ENCODE measurements around the gene CACNA1G.

CACNA1G gene

DNA sequence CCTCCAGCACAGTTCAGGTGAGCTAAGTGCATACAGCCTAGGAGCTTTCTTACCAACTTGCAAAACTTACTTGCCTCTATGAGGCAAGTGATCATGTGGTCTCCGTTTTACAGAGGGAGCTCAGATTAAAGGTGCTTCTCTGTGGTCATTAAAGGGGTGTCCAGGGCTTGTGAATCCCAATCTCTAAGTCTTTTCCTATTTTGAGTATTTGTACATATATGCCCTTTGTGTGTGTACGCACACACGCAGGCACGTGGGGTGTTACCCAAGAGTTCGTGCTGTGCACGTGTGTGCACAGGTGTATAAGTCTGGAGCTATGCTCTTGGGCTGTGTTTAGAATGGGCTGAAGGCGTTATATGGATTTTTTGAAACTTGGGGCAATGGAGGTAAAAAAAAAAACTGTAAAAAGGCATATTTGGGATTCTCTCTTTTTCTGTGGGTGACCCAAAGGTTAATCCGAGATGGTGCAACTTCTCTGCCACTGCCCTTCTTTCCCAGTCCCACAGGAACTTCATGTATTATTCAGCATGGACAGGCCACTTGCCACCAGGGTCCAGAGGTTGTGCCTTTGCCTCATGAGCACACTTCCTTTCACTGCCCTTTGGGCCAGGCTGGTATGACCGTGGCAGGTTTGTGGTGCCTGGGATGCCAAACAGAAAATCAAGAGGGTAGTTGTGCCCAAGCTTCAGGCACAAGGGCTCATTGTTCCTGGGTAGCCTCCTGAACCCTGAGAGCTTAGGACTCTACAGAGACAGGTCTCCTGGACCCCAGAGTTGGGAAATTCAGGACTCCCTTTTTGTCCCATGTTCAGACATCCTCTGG is 75.7 kb downstream of the CACNA1G start:
- no peak for DNase-seq

DNA sequence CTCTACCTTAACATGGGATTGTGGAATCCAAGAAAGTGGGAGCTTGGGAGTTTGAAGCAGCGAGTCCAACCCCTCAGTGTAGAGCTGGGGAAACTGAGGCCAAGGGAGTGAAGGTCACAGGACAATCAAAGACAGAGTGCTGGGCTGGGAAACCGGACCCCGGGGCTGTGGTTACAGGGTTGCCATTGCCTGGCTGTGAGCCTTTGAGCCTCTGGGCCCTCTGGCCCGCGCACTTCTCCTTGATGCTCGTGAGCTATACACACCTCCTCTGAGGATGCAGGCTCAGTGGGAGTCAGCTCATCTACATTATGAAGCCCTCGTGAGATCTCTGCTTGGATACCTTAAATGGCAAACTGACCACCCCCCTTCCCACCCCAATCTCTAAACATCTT is 76.3 kb downstream of the CACNA1G start:
- no peak for DNase-seq

DNA sequence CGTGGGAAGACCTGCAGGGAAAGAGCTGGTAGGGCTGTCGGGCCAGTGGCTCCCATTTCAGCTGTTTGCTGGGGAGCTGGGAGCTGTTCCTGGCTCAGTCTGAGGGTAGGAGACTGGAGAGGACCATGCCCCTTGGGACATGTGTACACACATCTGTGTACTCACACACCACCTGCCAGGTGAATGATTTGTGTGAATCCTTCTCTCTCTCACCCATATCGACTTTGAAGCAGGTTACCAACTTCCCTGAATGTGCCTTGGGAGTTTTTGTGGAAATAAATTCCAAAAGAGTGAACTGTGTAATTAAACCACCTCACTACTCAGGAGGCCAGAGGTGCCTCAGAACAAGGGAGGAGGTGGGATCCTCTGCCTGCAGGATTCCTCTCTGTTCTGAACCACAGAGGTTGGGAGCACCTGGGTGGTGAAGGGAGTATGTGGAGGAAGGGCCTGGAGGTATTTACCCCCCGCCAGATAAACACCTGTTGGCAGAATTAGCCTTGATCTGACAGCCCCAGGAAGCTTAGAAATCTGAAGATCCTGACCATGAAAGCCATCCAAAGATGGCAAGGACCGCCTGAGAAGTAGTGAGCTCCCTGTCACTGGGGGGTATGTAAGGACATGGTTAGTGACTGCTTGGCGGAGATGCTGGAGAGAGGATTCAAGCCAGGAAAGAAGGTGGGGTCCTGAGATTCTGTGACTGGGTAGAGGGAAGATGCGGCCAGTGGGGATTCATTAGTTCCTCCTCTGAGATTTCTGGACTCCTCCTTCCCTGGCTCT is 77.5 kb downstream of the CACNA1G start:
- no peak for DNase-seq

DNA sequence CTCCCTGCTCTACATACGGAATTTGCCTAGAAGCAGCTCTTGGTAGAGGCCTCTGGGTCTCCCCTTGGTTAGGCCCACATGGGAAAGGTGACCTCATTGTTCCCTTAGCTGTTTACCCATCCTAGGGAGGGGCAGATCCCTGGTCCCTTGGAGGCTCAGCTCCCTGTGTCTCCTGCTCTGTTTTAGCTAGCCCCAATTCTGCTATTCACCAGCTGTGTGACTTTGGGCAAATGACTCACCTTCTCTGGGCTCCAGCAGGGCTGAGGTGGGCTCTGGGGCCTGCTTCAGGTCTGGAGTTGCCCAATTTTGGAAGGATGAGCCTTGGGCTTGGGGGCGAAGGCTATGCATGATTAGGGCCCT is 78.1 kb downstream of the CACNA1G start:
- DNase-seq, result no peak

DNA sequence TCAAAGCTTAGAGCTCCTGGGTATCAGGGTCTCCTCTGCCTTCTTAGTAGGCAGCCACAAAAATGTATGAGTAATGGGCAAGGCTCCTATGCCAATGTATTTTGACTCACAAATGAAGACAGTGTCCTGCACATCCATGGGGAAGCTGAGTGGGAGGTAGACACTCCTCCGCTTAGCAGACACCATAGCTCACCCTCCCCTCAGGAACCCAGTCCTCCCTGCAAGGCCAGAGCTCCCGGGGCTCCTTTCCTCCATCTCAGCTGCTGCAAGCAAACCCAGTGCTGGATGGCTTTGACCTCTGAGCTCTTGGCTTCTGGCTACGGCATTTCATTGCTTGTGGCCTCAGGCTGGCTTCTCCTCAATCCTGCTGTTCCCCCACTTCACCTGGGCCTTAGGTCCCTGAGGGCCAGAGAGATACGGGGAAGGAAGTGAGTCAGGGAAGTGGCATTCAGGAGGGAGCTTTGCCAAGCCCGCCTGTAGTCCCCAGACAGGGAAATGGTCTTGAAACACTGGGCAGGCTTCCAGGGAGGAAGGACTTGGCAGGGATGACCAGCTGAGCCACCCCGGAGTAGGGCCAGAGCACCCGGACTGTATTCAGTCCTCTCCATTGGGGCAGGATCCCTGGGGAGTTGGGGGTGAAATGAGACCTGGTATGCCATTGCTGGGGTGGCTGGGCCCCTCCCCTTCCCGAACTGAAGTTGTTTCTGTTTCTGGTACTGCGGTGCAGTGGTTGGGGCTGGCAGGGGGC is 78.6 kb downstream of the CACNA1G start:
- DNase-seq, result no peak

DNA sequence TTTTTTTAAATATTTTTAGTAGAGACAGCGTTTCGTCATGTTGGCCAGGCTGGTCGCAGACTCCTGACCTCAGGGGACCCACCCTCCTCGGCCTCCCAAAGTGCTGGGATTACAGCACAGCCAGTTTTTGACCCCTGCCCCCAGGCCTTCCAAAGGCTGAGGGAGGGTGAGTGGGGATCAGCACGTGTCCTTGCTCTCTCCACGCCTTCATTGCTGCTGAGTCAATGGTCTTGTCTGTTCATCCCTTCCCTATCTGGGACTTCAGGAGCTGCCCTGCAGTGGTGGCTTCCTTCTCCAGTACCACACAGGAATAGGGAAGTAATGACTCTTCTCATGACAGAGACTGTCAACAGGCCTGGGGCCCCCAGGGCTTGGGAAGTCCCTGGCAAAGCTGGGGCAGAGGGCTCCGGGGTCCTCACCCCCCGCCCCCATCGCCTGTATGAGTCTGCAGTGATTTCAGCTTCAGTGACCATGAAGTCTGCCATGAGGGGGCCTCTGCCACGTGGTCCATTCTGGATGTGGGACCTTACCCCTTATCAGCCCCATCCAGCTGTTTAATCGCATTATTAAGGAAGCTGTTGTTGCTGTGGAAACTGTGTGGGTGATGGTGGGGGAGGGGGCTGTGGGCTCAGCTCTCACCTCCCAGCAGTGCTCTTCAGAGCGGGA is 80.3 kb downstream of the CACNA1G start:
- DNase-seq, result no peak

DNA sequence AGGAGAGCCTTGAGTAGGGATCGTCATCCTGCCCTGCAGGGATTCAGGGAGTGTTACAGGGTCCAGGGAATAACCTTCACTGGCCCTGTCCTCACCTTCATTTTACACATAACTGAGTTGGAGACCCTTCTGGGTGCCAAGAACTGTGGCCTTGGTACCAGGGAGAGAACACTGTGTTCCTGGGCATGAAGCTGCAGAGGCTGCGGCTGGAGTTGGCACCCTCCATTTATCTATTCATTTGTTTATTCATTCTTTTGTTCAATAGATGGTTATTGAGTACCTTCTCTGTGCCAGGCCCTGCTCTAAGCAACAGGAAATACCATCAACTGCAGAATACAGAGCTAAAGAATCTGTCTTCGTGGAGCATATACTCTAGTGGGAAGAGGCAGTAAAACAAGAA is 80.8 kb downstream of the CACNA1G start:
- DNase-seq, result no peak

DNA sequence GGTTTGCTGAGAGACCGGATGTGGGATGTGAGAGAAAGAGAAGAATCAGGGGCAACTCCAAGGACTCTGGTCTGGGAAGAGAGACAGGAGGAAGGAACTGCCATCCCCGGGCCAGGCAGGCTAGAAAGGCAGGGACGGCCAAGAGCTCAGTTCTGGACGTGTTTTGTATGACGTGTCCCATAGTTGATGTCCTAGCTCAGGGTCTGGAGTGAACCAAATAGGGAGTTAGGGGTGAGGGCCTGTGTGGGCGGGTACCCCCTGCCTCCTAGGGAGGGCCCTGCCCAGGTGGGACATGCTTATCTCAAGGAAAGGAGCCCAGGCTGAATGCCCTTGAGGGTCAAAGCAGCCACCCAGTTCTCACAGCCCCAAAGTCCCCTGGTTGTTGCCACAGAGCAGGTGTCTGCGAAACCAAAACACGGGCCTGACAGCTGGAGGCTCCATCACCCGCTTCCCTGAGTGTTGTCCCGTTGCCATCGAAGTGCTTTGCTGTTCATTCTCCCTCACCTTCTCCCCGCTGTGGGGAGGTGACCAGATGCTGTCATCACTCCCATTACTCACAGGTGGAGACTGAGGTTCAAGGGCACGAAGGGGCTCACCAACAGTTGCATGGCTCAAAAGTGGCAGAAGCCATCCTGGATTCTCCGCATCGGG is 81.7 kb downstream of the CACNA1G start:
- no peak for DNase-seq

DNA sequence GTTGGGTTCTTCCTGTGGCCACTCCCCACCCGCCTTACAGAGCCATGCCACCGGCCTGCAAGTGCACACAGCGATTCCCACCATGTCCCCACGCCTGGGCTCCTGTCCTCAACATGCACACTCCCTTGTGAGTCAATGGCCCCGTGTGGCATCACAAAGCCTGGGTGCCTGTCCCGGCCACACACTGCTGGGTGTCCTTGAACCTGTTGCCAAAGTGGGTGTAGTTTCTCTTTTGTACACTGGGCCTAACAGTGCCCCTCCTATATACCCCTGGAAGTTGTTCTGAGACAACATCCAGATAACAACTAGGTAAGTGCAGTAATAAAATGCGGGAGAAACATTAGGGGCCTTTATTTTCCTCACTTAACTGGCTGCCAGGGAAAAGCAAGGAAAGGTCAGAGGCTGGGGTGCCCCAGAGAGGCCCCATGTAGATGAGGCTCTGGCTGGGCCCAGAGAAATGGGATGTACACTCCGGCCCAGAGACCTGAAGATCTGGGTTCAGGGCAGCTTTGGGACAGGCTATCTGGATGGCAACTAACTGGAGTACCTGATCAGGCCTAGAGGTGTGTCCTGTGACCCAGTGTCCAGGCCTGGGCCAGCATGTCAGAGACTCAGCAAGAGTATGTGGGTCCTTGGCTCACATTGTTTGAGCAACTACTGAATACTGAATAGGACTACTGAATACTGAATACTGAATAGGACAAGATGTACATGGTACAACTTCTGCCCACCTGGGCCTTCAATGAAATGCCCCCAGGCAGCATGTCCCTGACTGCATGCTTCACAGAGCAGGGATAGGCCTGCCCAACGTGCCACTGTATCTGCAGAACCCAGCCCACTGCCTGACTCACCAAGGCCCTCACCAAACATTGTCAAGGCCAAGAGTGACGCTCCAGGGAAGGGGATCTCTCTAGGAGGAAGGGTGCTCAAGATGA is 82.5 kb downstream of the CACNA1G start:
- no peak for DNase-seq

DNA sequence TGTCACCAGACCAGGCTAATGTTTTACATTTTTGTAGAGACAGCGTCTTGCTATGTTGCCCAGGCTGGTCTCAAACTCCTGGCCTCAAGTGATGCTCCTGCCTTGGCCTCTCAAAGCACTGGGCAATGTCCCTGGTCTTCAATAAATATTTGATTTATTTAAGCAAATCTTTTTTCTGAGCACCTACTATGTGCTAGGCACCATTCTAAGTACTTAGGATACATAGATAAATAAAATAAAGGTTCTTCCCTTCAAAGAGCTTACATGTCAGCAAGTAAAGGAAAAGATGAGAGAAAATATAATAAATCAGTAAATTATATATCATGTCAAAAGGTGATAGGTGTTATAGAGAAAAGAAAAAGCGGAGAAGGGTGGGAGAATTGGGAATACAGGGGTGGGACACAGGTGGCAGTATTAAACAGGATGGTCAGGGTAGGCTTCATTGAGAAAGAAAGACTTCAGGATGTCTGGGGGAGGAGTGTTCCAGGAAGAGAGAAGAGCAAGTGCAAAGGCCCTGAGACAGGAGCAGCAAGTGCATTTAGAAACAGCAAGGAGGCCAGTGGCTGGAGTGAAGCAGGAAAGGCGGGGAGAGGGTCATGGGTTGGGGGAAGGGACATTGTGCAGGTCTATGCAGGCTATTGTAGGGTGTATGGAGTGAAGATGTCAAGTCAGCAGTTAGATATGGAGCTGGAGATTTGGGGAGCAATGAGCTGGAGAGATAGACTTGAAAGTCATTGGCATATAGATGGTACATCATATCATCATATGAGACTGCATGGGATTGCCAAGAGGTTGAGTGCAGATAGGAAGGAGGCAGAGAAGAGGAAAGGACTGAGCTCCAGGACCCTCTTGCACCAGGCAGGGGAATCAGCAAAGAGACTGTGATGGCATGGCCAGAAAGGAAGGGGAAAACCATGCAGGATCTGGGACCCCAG is 85.5 kb downstream of the CACNA1G start:
- no peak for DNase-seq

DNA sequence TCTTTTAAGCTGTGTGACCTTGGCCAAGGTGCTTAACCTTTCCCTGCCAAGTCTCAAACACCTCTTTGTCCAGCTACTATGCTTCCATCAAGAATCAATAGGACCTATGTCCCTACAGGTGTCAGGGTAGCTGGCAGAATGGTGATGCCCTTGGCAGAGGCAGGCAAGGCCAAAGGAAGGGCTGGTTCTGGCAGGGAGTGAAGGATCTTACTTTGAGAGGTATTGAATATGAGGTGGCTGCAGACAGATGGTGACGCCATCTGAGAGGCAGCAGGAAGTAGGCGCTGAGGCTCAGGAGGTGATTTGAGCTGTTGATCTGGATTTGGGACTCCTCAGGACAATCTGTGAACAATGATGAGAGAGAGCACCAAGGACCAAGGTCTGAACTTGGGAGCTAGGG is 86.7 kb downstream of the CACNA1G start:
- no peak for DNase-seq

DNA sequence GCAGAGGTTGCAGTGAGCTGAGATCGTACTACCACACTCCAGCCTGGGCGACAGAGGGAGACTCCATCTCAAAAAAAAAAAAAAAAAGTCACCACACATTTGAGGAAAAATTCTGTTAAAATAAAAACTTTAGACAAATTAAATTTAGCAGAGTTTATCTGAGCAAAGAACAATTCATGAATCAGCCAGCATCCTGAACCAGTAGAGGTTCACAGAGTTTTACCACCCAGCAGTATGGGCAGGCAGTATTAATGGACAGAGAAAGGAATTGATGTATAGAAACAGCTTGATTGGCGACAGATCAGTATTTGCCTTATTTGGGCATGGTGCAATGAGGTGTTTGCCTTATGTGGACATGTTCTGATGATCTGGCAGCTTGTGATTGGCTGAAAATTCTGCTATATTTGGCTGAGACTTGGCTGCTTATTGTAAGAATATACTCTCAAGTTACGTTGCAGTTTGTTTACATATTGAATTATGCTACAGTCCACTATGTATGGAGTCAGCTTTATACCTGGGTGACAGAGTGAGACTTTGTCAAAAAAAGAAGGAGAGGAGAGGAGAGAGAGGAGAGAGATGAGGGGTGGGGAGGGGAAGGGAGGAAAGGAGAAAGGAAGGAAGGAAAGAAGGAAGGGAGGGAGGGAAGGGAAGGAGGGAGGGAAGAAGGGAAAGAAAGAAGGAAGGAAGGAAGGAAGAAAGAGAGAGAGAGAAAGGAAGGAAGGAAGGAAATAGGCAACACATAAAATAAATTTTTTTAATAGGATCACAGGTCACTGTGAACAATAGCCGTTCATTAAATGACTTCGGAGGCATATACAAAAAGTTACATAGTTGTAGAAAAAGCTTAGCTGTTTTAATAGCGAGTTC is 88.8 kb downstream of the CACNA1G start:
- no peak for DNase-seq

DNA sequence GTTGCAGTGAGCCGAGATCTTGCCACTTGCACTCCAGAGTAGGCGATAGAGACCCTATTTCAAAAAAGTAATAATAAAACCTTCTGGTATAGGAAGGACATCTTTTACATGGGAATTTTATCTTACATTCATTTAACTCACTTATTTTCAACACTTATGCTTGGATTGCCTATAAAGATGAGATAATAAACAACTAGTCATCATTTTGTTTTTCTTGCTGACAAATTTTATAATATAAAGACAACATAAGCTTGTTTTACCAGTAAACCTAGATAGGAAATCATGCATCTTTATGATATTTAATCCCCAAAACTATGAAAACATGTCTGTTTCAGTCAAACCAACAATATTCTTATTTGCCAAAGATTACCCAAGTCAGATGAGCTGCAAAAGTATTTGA is 91.1 kb downstream of the CACNA1G start:
- no peak for DNase-seq

DNA sequence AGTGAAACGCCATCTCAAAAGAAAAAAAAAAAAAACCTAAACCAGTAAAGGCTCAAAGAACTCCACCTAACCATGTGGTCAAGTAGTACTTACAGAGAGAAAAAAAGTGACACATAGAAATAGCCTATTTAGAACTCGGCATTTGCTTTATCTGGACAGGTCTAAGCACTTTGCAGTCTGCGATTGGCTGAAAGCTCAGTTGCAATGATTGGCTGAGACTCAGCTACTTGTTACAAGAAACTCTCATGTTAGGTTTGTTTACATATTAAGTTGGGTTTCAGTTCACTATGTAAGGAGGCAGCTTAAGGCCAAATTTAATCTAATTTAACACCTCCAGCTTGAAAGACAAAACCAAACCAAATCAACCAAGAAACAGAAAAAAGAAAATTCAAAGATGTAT is 93.2 kb downstream of the CACNA1G start:
- no peak for DNase-seq

DNA sequence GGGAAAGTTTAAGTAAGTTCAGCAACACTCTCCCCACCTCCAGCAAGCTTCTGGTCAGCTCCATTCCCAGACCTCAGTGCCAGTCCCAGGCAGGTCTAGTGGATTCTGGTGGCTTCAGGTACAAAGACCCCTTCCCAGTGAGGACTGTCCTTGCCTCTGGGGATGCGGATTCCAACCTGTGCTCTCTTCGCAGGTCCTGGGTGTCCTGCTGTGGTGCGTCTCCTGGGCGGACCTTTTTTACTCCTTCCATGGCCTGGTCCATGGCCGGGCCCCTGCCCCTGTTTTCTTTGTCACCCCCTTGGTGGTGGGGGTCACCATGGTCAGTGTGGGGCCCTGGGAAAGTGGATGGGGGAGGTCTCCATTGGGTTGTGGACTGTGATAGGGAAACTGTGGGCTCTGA is 96.0 kb downstream of the CACNA1G start:
- no peak for DNase-seq

DNA sequence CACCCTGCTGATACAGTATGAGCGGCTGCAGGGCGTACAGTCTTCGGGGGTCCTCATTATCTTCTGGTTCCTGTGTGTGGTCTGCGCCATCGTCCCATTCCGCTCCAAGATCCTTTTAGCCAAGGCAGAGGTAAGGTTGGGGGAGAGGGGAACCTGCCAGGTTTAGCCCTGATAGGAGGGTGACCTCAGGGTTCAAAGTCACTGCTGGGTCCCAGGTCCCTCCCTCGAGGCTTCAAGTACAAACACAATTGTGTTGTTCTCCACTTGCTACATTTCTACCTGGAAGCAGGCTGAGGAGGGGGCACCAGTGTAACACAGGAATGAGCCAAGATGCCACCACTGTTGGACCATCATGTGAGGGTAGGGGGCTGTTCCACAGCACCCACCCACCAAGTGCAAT is 96.5 kb downstream of the CACNA1G start:
- no peak for DNase-seq

DNA sequence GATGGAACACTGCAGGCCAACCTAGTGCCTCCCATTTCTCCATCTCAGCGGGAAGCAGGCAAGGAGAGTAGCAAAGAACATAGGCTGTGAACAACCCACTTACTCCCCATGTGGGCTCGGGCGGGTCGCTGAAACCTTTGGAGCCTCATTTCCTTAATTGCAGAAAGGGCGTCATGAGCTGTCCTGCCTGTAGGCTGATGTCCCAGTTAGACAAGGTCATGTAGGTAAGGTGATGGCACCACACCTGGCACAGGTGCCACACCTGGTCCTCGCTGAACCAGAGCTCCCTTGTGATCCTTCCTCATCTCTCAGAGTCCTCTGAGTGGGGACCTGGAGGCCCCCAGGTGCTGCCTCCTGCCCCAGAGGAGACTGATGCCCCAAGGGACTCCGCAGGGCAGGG is 97.1 kb downstream of the CACNA1G start:
- DNase-seq, result no peak

DNA sequence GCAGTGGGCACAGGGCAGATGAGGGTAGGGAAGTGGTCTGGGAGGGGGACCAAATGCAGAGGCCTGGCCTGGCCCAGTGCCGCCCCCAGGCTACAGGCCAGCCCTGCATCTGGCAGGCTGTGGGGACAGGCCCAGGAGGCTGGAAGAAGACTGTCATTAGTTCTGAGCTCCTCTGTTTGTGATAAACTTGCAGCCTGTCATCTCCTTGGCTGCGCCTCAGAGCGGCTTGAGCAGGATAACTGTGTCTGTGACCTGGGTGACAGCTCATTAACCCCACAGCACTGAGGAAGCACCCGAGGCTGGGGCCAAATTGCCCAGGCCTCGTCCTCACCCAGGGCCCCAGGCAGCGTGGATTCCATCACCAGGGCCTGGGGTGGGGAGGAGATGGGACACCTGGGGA is 98.1 kb downstream of the CACNA1G start:
- no peak for DNase-seq

DNA sequence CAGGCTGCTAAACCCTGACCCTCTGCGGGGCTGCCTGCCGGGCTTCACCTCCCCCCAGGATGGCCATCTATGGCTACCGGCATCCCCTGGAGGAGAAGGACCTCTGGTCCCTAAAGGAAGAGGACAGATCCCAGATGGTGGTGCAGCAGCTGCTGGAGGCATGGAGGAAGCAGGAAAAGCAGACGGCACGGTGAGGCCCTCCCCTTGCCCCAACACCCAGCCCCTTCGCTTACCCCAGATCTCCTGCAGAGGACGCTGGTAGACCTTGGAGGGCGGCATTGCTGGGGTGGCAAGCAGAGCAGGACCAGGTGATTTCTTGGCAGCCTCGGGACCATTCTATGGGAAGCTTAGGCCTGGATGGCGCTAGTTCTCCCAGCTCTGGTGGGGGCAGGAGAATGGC is 98.7 kb downstream of the CACNA1G start:
- DNase-seq, result no peak

All from KG1 (cell line).